H1 (cell line): ENCODE measurements around the gene MSMP. TPM values are rescaled to one million over a fixed set of nuclear protein-coding genes. Genes with fewer than 3 reads are reported as not detected.

ENCODE experiments used
- KDM1A ChIP-seq: fragments of 200-600, 300-600 bp; sonication (generic); IDR thresholded peaks from 2 replicates; pipeline ENCODE4 v1.7.1; 2016; ENCODE audit warnings: mild to moderate bottlenecking, low read length, borderline replicate concordance
- polyA plus RNA-seq, 7 experiments: library from polyadenylated mRNA; depleted of rRNA in 3 of 7; stranded (reverse) in 5 of 7; unstranded in 2 of 7; fragments of >200 nt in 5 of 7; fragments of 200-250 nt in 2 of 7; gene quantifications; 1 replicate in 5 of 7; 2 replicates in 1 of 7; 4 replicates in 1 of 7; pipeline versions ENCODE4 v1.2.1 to v1.2.3, GENCODE V29; 2011 to 2013; ENCODE audit warnings: missing spikeins in 2 of 7, mixed read lengths in 2 of 7
- total RNA-seq: library from RNA; stranded (reverse); fragmentation: NEBNext Ultra II Directional; extraction: Animal tissue kit (Norgen Biotek cat#: 25700); gene quantifications from 2 replicates; pipeline ENCODE4 v1.2.1, GENCODE V29; 2021

Gene MSMP
- total and polyA plus RNA-seq, 2 of the 8 experiments (the other 6 are each of a cell fraction or from before 2014, with no cell fraction given), result 0.53 TPM; not detected in 1

- TF ChIP-seq KDM1A, result no peak
These were observed 26.4 kb downstream of the MSMP start (continued) for GRCh38 chr9:35727676-35728040.
